Measurements from ENCODE around the gene DXO.
"Not testable (repeated sequence)": the region's sequence is repeated elsewhere in the genome, so short reads cannot be mapped to it uniquely, and the experiment has no call there.

- not testable (repeated sequence) for TF ChIP-seq CTCF, POLR2A (IDR thresholded peaks at IDR 0.05)
Observed at GRCh38 chr6:31976065-31976464, 4.1 kb upstream of the DXO start.

All from right lobe of liver (tissue), 4 donors.